Caco-2 (cell line): ENCODE data around the gene SCARB2. TPM values are rescaled to one million over a fixed set of nuclear protein-coding genes. Genes with fewer than 3 reads are reported as not detected.
"Not testable (repeated sequence)": the region's sequence is repeated elsewhere in the genome, so short reads cannot be mapped to it uniquely, and the experiment has no call there.

ENCODE experiments used
- BruUV-seq: library from RNA; stranded (reverse); fragments of 400-500 nt; replicated peaks from 2 replicates; lab custom pipeline; 2021; lab: Mats Ljungman, UMichigan
- CTCF ChIA-PET: fragments of 300-600 bp; sonication (Branson Sonifier 250); formaldehyde crosslinking; loops from one replicate; lab custom pipeline; 2022; ENCODE audit warnings: antibody characterized with exemption; lab: Charles Lee
- POLR2A ChIA-PET: fragments of 300-600 bp; sonication (Branson Sonifier 250); formaldehyde crosslinking; loops from one replicate; lab custom pipeline; 2022; ENCODE audit warnings: antibody characterized with exemption; lab: Charles Lee
- DNase-seq, 2 experiments: peaks; one replicate each; pipeline versions ENCODE4 v3.0.0 to v3.0.0-alpha.2; 2020 to 2022
- H3K27me3 ChIP-seq: replicated peaks from 2 replicates; pipeline ENCODE4 v1.6.0; 2011; ENCODE audit warnings: low read length; ENCODE audit not compliant: control insufficient read depth, insufficient read depth
- H3K36me3 ChIP-seq: 2 replicates; pipeline ENCODE4 v1.5.1; 2011; ENCODE audit warnings: low read length; ENCODE audit not compliant: control insufficient read depth, insufficient read depth
- H3K4me1 ChIP-seq: fragments of 250-450 bp; sonication (Bioruptor Pico); 2 replicates; pipeline ENCODE4 v1.5.1; 2020; ENCODE audit warnings: mild to moderate bottlenecking
- H3K4me3 ChIP-seq: 2 replicates; pipeline ENCODE4 v1.5.1; 2011; ENCODE audit warnings: low read depth, mild to moderate bottlenecking, control low read depth, low read length
- H3K9me3 ChIP-seq: fragments of 250-450 bp; sonication (Bioruptor Pico); 2 replicates; pipeline ENCODE4 v1.5.1; 2020; ENCODE audit warnings: mild to moderate bottlenecking, moderate library complexity
- H3K27ac Mint-ChIP-seq: one replicate; pipeline ENCODE4 v1.8.0; 2022; ENCODE audit warnings: mixed read lengths; ENCODE audit not compliant: unreplicated experiment
- H3K27me3 Mint-ChIP-seq: one replicate; pipeline ENCODE4 v1.8.0; 2022; ENCODE audit warnings: mixed read lengths; ENCODE audit not compliant: insufficient read depth, unreplicated experiment
- H3K36me3 Mint-ChIP-seq: one replicate; pipeline ENCODE4 v1.8.0; 2022; ENCODE audit warnings: mild to moderate bottlenecking, mixed read lengths; ENCODE audit not compliant: insufficient read depth, unreplicated experiment
- H3K4me1 Mint-ChIP-seq: one replicate; pipeline ENCODE4 v1.8.0; 2022; ENCODE audit warnings: low read depth, mixed read lengths; ENCODE audit not compliant: unreplicated experiment
- H3K4me3 Mint-ChIP-seq: one replicate; pipeline ENCODE4 v1.8.0; 2022; ENCODE audit warnings: mild to moderate bottlenecking, moderate library complexity, mixed read lengths; ENCODE audit not compliant: unreplicated experiment
- H3K9me3 Mint-ChIP-seq: one replicate; pipeline ENCODE4 v1.8.0; 2022; ENCODE audit warnings: mixed read lengths; ENCODE audit not compliant: unreplicated experiment
- intact Hi-C: fragments of 100-400 bp; cut with micrococcal nuclease; formaldehyde crosslinking; loops from one replicate; pipeline ENCODE4 v1.10.0; 2022; ENCODE audit not compliant: unreplicated experiment
- total RNA-seq: library from RNA; stranded (reverse); gene quantifications from 2 replicates; pipeline ENCODE4 v1.2.3, GENCODE V29; 2022
- TF ChIP-seq, protein P1 (sequence below), 2 experiments: fragments of 200-600 bp in 1 of 2; IDR thresholded peaks; 1 replicate in 1 of 2; 2 replicates in 1 of 2; pipeline versions ENCODE4 v1.5.1 to v1.8.0; 2011 to 2022; ENCODE audit warnings: antibody characterized with exemption in 1 of 2, control low read depth in 1 of 2, inconsistent platforms in 1 of 2, low read depth in 1 of 2, low read length in 1 of 2, mild to moderate bottlenecking in 1 of 2, moderate library complexity in 1 of 2; ENCODE audit not compliant: insufficient read depth in 1 of 2, severe bottlenecking in 1 of 2, unreplicated experiment in 1 of 2

SCARB2 gene
- total RNA-seq, 1 experiment from 2014 or later, result 150 TPM

- no peaks in the 10 kb centered on the region for H3K9me3 Mint-ChIP-seq
- intact Hi-C loops, result loop anchor here (1.0 kb wide), 6 partner anchors 15 to 175 kb away; partner anchors contain the start of genes SCARB2 and STBD1
- H3K4me1 Mint-ChIP-seq, result peaks cover 3% of the 10 kb centered on the region
- peak overlapping the region; percentile 96 for H3K27ac Mint-ChIP-seq
- H3K36me3 Mint-ChIP-seq, result peaks cover 5% of the 10 kb centered on the region
- H3K9me3 ChIP-seq, result no peaks in the 10 kb centered on the region
- no peaks in the 10 kb centered on the region for H3K27me3 Mint-ChIP-seq
- H3K4me1 ChIP-seq, result peaks cover 11% of the 10 kb centered on the region
- peak overlapping the region; percentile 51 for H3K4me3 ChIP-seq
- DNase-seq, result peak in 1 of 2 experiments; percentile 26
- no peaks in the 10 kb centered on the region for H3K27me3 ChIP-seq
- TF ChIP-seq, protein P1, sequence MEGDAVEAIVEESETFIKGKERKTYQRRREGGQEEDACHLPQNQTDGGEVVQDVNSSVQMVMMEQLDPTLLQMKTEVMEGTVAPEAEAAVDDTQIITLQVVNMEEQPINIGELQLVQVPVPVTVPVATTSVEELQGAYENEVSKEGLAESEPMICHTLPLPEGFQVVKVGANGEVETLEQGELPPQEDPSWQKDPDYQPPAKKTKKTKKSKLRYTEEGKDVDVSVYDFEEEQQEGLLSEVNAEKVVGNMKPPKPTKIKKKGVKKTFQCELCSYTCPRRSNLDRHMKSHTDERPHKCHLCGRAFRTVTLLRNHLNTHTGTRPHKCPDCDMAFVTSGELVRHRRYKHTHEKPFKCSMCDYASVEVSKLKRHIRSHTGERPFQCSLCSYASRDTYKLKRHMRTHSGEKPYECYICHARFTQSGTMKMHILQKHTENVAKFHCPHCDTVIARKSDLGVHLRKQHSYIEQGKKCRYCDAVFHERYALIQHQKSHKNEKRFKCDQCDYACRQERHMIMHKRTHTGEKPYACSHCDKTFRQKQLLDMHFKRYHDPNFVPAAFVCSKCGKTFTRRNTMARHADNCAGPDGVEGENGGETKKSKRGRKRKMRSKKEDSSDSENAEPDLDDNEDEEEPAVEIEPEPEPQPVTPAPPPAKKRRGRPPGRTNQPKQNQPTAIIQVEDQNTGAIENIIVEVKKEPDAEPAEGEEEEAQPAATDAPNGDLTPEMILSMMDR (IDR thresholded peaks at IDR 0.05; ENCODE audit: insufficient read depth in 1 of 2, low read depth in 1 of 2, low read length in 1 of 2, severe bottlenecking in 1 of 2, unreplicated experiment in 1 of 2), result no peak
- no peaks in the 10 kb centered on the region for H3K36me3 ChIP-seq
- POLR2A ChIA-PET, result interaction anchor here (1.0 kb wide), 1 partner anchor 36 kb away, joined by 4 read pairs; no protein-coding TSS in a partner anchor
- CTCF ChIA-PET, result interaction anchor here (1.0 to 2.7 kb wide), 3 partner anchors 55 to 126 kb away, joined by 4 to 12 read pairs (median 6); partner anchors contain the start of gene STBD1
- peak overlapping the region; percentile 91 for H3K4me3 Mint-ChIP-seq
- TSS peak; percentile 81 for BruUV-seq
Observed at GRCh38 chr4:76250962-76251361, 37.3 kb upstream of the SCARB2 start.

DNA sequence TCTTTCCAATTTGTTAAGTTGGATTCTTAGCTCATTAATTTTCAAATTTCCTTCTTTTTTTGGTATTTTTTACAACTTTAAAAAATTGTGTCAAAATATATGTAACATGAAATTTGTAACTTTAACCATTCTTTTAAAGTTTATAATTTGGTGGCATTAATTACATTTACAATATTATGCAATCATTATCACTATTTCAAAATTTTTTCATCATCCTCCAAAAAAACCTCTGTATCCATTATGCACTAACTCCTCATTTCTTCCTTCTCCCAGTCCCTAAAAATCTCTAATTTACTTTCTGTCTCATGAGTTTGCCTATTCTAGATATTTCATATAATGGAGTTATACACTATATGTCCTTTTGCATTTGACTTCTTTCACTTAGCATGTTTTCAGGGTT is 33.2 kb upstream of the SCARB2 start:
- Mint-ChIP-seq H3K4me1 (peaks cover 8% of the 10 kb centered on the region), H3K4me3 (no peak overlapping the region), H3K9me3 (no peaks in the 10 kb centered on the region), H3K36me3 (peaks cover 5% of the 10 kb centered on the region), H3K27ac (no peak overlapping the region), H3K27me3 (no peaks in the 10 kb centered on the region)
- no peak for DNase-seq
- CTCF ChIA-PET, result interaction anchor here (1.3 kb wide), 1 partner anchor 67 kb away, joined by 4 read pairs; no protein-coding TSS in a partner anchor
- no peak overlapping the region for H3K4me3 ChIP-seq
- TF ChIP-seq, protein P1 (IDR thresholded peaks at IDR 0.05; ENCODE audit: insufficient read depth in 1 of 2, low read depth in 1 of 2, low read length in 1 of 2, severe bottlenecking in 1 of 2, unreplicated experiment in 1 of 2), result no peak
- no peaks in the 10 kb centered on the region for H3K36me3 ChIP-seq
- intact Hi-C loops, result loop anchor here (1.0 kb wide), 2 partner anchors 47 to 67 kb away; no protein-coding TSS in a partner anchor
- no TSS peak for BruUV-seq
- POLR2A ChIA-PET, result no interaction called here
- no peaks in the 10 kb centered on the region for H3K9me3 ChIP-seq
- H3K4me1 ChIP-seq, result peaks cover 8% of the 10 kb centered on the region
- H3K27me3 ChIP-seq, result no peaks in the 10 kb centered on the region

DNA sequence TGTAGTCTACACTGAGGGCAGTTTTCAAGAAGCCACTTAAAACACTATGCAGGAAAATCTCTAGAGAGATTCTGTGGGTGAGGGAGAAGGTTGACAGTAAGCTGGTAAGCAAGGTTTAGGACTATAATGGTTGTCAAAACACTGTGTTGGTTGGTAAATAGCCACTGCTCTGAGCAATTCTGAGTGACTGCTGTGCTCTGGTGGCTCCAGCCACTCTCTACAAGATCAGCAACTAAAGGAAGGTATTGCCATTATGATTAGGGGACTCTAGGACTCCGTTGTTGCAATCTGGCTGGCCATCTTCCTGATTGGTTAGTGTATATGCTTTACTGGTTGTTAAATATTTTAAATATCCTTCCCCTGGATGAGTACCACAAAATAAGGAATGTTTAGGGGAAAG is 32.4 kb upstream of the SCARB2 start:
- H3K36me3 Mint-ChIP-seq, result no peaks in the 10 kb centered on the region
- Histone ChIP-seq H3K9me3 (0 out of 2 replicates have a peak, but pooled peaks cover under 1% of the 10 kb centered on the region), H3K4me3 (no peak overlapping the region), H3K4me1 (peaks cover 8% of the 10 kb centered on the region), H3K36me3 (no peaks in the 10 kb centered on the region), H3K27me3 (no peaks in the 10 kb centered on the region)
- DNase-seq, result peak in 1 of 2 experiments; percentile 25
- H3K27me3 Mint-ChIP-seq, result no peaks in the 10 kb centered on the region
- intact Hi-C loops, result loop anchor here (1.0 kb wide), 2 partner anchors 46 to 66 kb away; no protein-coding TSS in a partner anchor
- ChIA-PET CTCF (interaction anchor here (1.3 kb wide), 1 partner anchor 66 kb away, joined by 4 read pairs; no protein-coding TSS in a partner anchor), POLR2A (no interaction called here)
- BruUV-seq, result no TSS peak
- no peak overlapping the region for H3K27ac Mint-ChIP-seq
- TF ChIP-seq, protein P1 (IDR thresholded peaks at IDR 0.05; ENCODE audit: insufficient read depth in 1 of 2, low read depth in 1 of 2, low read length in 1 of 2, severe bottlenecking in 1 of 2, unreplicated experiment in 1 of 2), result peak in 1 of 2 experiments; percentile 36
- no peak overlapping the region for H3K4me3 Mint-ChIP-seq
- H3K4me1 Mint-ChIP-seq, result peaks cover 8% of the 10 kb centered on the region
- peaks cover 5% of the 10 kb centered on the region for H3K9me3 Mint-ChIP-seq

GRCh38 chr4:76243877-76244276 is 30.3 kb upstream of the SCARB2 start:
- H3K27ac Mint-ChIP-seq, CTCF ChIA-PET, BruUV-seq, H3K4me3 Mint-ChIP-seq, H3K27me3 Mint-ChIP-seq, H3K27me3 ChIP-seq, H3K4me3 ChIP-seq, intact Hi-C loops, POLR2A ChIA-PET, H3K4me1 Mint-ChIP-seq, H3K4me1 ChIP-seq, H3K36me3 Mint-ChIP-seq, H3K36me3 ChIP-seq, DNase-seq: not testable (repeated sequence)
- H3K9me3 Mint-ChIP-seq, result peaks cover 26% of the 10 kb centered on the region
- H3K9me3 ChIP-seq, result peaks cover 18% of the 10 kb centered on the region
